ENCODE results near the gene TIGD6. TPM values are rescaled to one million over a fixed set of nuclear protein-coding genes. Genes with fewer than 3 reads are reported as not detected.

Gene TIGD6
- total and polyA plus RNA-seq, 2 of the 4 experiments (the other 2 are of a cell fraction): 5.8 to 6.6 TPM

DNA sequence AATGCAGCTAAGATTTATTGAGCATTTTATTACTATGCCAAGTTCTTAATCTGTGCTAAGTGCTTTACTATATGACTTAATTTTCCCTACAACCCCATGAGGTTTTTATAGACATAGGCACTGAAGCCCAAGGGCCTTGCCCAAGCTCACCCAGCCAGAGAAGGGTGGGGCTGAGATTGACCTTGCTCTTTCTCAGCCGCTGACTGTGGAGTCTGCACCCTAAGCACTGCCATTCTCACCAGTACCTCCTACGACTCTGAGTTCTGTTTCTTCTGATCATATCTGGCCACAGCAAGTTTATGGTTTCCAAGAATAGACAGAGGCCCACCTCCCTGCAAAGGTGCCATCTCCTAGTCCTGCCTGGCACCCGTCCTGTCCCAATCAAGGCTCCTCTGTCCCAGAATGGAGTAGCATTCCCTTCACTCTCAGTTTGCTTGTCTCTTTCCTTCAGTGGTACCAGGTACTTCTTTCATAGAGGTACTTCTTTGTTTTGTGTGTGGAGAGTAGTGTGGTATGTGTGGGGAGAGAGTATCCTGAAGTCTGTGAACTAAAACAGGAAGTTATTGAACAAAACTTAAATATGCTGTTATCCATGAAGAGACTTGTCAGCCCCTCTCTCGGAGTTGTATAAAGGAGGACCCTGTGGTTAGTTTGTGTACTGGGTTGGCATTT is 43.3 kb upstream of the TIGD6 start:
- Histone ChIP-seq H2BK120ac (ENCODE audit: low read depth, low read length) (peak overlapping the region; percentile 75), H2AK5ac (ENCODE audit: low read depth, low read length) (peak overlapping the region; percentile 97), H3K56ac (ENCODE audit: extremely low read depth, insufficient read depth, low read length) (peak overlapping the region; percentile 70; the same call in 1 of the 2 replicates), H3K79me1 (ENCODE audit: low read depth in 1 of 2, low read length in 2 of 2) (peaks cover 32 to 74% of the 10 kb centered on the region in 2 experiments), H3K4me1 (ENCODE audit: control insufficient read depth, insufficient read depth, low read length) (peaks cover 17% of the 10 kb centered on the region), H3K9me1 (ENCODE audit: insufficient read depth, low read length) (peaks cover 33% of the 10 kb centered on the region), H2AFZ (replicated peaks; ENCODE audit: low read length, poor library complexity) (peak overlapping the region; percentile 84), H3K27ac (ENCODE audit: insufficient read depth, low read length) (peak overlapping the region; percentile 77), H3K4ac (ENCODE audit: low read depth, low read length) (peak overlapping the region; percentile 90), H2BK20ac (ENCODE audit: low read depth, low read length) (peak overlapping the region; percentile 89), H4K20me1 (ENCODE audit: insufficient read depth, low read length) (peaks cover 6% of the 10 kb centered on the region; the same call in 1 of the 2 replicates), H3K18ac (ENCODE audit: low read depth, low read length) (peak overlapping the region; percentile 67; the same call in 1 of the 2 replicates), H3K14ac (replicated peaks; ENCODE audit: low read depth, low read length) (peak overlapping the region; percentile 89), H3K27me3 (ENCODE audit: control insufficient read depth, insufficient read depth, low read length) (no peaks in the 10 kb centered on the region), H4K5ac (ENCODE audit: low read depth, low read length) (peak overlapping the region; percentile 47), H3K4me3 (ENCODE audit: insufficient read depth, low read depth, low read length) (no peak overlapping the region), H2AK9ac (replicated peaks; ENCODE audit: low read depth, low read length, poor library complexity) (peak overlapping the region; percentile 89), H2BK5ac (ENCODE audit: low read depth, low read length, poor library complexity, severe bottlenecking) (peak overlapping the region; percentile 87), H3K9ac (ENCODE audit: low read depth, low read length) (peak overlapping the region; percentile 21; the same call in 1 of the 2 replicates), H3K36me3 (ENCODE audit: control insufficient read depth, insufficient read depth, low read length) (peaks cover 54% of the 10 kb centered on the region), H3K9me3 (ENCODE audit: control insufficient read depth, insufficient read depth, low read length) (no peaks in the 10 kb centered on the region), H3K23ac (ENCODE audit: low read depth, low read length) (peak overlapping the region; percentile 91), H2BK15ac (ENCODE audit: low read depth, low read length) (peak overlapping the region; percentile 97), H4K91ac (ENCODE audit: insufficient read depth, low read depth, low read length) (peak overlapping the region; percentile 93), H3K4me2 (ENCODE audit: low read depth, low read length) (peak overlapping the region; percentile 40), H4K8ac (ENCODE audit: low read depth in 2 of 2, low read length in 2 of 2) (peak overlapping the region; percentile 56 to 68)
- in situ Hi-C loops (cut with MboI; ENCODE audit: low sequenced_read_pairs): no loop called here
- ATAC-seq (ENCODE audit: low read depth) (peak; percentile 28), DNase-seq (peak; percentile 66)
- dilution Hi-C loops (cut with HindIII; ENCODE audit: low sequenced_read_pairs, unreplicated experiment): no loop called here
- no TSS peak for BruUV-seq (replicated peaks)
- CTCF ChIA-PET: no interaction called here
- POLR2A ChIA-PET (ENCODE audit: unreplicated experiment): no interaction called here
- intact Hi-C loops (cut with micrococcal nuclease): no loop called here
- no CpG with 5 or more reads among the region's 4 CpGs for WGBS, 2 experiments (ENCODE audit: extremely low coverage in 2 of 2, insufficient read length in 1 of 2)
- TF ChIP-seq MAZ (IDR thresholded peaks at IDR 0.05; ENCODE audit: borderline replicate concordance, low read depth, low read length) (no peak), RCOR1 (IDR thresholded peaks at IDR 0.05; ENCODE audit: insufficient replicate concordance, low read length) (no peak), SMC3 (IDR thresholded peaks at IDR 0.05; ENCODE audit: low read depth, low read length) (no peak), MAFK (IDR thresholded peaks at IDR 0.05; ENCODE audit: low read depth, low read length) (no peak), CEBPB (IDR thresholded peaks at IDR 0.05; ENCODE audit: low read depth, low read length) (no peak), NFE2L2 (IDR thresholded peaks at IDR 0.05; ENCODE audit: low read depth, low read length) (no peak), MXI1 (IDR thresholded peaks at IDR 0.05; ENCODE audit: borderline replicate concordance, low read depth, low read length) (no peak), BHLHE40 (IDR thresholded peaks at IDR 0.05; ENCODE audit: low read depth, low read length) (no peak), CHD1 (IDR thresholded peaks at IDR 0.05; ENCODE audit: low read depth, low read length) (no peak), RAD21 (IDR thresholded peaks at IDR 0.05; ENCODE audit: low read length) (no peak), FOS (IDR thresholded peaks at IDR 0.05; ENCODE audit: low read depth, low read length) (no peak), POLR2A (IDR thresholded peaks at IDR 0.05; ENCODE audit: low read depth, low read length) (no peak), CTCF (conservative IDR thresholded peaks at IDR 0.05; ENCODE audit: low read depth, low read length) (no peak), RFX5 (IDR thresholded peaks at IDR 0.05; ENCODE audit: low read depth, low read length) (no peak)
- TF ChIP-seq, protein P1, sequence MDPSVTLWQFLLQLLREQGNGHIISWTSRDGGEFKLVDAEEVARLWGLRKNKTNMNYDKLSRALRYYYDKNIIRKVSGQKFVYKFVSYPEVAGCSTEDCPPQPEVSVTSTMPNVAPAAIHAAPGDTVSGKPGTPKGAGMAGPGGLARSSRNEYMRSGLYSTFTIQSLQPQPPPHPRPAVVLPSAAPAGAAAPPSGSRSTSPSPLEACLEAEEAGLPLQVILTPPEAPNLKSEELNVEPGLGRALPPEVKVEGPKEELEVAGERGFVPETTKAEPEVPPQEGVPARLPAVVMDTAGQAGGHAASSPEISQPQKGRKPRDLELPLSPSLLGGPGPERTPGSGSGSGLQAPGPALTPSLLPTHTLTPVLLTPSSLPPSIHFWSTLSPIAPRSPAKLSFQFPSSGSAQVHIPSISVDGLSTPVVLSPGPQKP (IDR thresholded peaks at IDR 0.05; ENCODE audit: borderline replicate concordance, low read depth, low read length): no peak
